Measurements from ENCODE around the gene NDUFV3. TPM values are rescaled to one million over a fixed set of nuclear protein-coding genes. Genes with fewer than 3 reads are reported as not detected.

NDUFV3 gene
- total RNA-seq: 10 to 100 TPM; 18.9 to 39.1 (median 23.6) TPM
- long read RNA-seq, full-length matches to known transcripts: 32 of 47 reads
- long read RNA-seq, partial matches to known transcripts: 5 of 47 reads
- long read RNA-seq, other reads (novel, unspliced or antisense): 10 of 47 reads

DNA sequence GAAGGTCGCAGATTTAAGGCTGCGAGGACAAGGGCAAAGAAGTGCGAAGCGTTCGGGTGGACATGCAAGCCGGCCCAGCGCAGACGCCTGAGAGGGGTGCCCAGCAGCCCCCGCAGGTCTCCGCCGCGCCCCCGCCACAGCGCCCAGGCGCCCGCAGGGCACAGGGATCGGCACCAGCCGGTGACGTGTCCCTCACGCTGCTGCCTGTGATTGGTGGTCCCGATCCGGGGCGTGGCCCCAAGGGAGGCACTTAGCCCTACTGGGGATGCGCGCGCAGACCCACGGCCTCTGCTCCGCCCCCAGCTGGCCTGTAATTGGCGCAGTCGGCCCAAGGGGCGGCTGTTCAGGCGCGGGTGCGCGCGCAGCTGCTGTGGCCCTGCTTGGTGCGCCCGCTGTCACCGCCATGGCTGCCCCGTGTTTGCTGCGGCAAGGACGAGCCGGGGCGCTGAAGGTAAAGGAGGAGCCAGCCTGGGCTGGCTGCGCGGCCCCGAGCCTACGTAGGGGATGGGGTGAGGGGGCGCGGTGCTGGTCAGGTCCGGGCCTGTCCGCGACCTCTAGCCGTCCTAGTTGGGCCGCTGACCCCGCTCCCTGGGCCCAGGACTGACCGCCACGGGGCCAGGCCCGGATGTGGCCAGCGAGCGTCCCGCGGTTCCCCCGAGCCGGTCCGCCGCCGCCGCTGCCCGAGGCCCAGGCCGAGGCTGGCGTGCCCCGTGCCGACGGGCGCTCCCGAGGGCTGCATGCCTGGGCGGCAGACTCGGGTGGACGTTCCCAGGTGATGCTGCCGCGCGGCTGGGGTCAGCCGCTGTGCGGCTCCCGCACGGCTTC lies at the start of gene NDUFV3:
Gene NDUFV3, plus strand, starts transcription at position 379 of the 825 bp plus-strand sequence. Its CDS starts 25 bp downstream, at position 404.
- peak within 1 kb of the TSS; percentile 81 to 95 (median 83) for H3K4me3 ChIP-seq
- intact Hi-C loops (cut with DNase I): no loop called here
- DNase-seq (peak; percentile 100), ATAC-seq (peak; percentile 96 to 98 (median 96))
- peaks cover 0 to 15% (median 6%) of the 10 kb centered on the region in 4 donors for H3K36me3 ChIP-seq
- peaks cover 0 to 5% (median 0%) of the 10 kb centered on the region in 4 donors for H3K4me1 ChIP-seq
- peak within 1 kb of the TSS; percentile 86 to 90 (median 89) for H3K27ac ChIP-seq
- no peaks in the 10 kb centered on the region for H3K27me3 ChIP-seq
- WGBS (ENCODE audit: insufficient coverage, low coverage, low lambda C conversion rate, missing lambda C conversion rate): 0% methylated on average over 11 of the region's 87 CpGs
- H3K9me3 ChIP-seq: no peaks in the 10 kb centered on the region
- peak; percentile 97 for TF ChIP-seq POLR2A (IDR thresholded peaks at IDR 0.05)
- TF ChIP-seq, protein P1, sequence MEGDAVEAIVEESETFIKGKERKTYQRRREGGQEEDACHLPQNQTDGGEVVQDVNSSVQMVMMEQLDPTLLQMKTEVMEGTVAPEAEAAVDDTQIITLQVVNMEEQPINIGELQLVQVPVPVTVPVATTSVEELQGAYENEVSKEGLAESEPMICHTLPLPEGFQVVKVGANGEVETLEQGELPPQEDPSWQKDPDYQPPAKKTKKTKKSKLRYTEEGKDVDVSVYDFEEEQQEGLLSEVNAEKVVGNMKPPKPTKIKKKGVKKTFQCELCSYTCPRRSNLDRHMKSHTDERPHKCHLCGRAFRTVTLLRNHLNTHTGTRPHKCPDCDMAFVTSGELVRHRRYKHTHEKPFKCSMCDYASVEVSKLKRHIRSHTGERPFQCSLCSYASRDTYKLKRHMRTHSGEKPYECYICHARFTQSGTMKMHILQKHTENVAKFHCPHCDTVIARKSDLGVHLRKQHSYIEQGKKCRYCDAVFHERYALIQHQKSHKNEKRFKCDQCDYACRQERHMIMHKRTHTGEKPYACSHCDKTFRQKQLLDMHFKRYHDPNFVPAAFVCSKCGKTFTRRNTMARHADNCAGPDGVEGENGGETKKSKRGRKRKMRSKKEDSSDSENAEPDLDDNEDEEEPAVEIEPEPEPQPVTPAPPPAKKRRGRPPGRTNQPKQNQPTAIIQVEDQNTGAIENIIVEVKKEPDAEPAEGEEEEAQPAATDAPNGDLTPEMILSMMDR (IDR thresholded peaks at IDR 0.05): peak in 1 of 4 donors; percentile 9

DNA sequence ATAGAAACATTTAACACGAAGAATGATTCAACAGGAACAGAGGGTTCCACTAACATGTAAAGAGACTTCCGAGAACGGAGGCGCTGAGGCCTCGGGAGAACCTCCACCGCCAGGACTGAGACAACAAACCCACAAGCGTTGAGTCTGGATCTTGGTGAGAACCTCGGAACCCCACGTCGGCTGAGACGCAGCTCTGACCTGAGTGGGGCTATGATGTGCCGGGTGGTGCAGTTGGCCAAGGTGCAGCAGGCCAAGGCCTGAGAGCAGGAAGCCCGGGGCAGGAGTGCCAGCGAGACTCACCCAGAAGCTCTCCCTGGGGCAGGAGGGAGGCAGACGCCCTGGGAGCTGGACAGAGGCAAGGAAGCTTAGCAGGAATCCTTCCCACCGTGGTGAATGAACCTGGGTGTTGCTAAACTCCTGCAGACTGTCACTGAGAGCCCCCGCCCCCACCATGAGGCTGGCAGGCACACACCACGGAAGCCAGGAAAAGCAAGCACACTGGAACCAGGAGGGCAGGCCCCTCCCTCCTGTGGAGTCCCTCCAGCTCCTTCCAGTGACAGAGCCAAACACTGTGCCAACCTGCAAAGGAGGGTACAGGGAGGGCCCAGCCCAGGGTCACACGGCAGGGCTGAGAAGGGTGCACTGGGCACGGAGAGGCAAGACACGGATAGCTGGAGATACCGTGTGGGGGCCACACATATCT lies 48.5 kb upstream of the NDUFV3 start:
- ATAC-seq: peak; percentile 84 to 88 (median 88)
- Histone ChIP-seq H3K36me3 (peaks cover 0 to 35% (median 5%) of the 10 kb centered on the region in 4 donors), H3K27ac (peak overlapping the region in 1 of 3 donors; percentile 43), H3K4me1 (peaks cover 0 to 19% (median 12%) of the 10 kb centered on the region in 4 donors), H3K4me3 (no peak overlapping the region), H3K9me3 (no peaks in the 10 kb centered on the region), H3K27me3 (no peaks in the 10 kb centered on the region)
- 74% methylated on average over 11 of the region's 22 CpGs for WGBS (ENCODE audit: insufficient coverage, low coverage, low lambda C conversion rate, missing lambda C conversion rate)
- TF ChIP-seq POLR2A (IDR thresholded peaks at IDR 0.05): no peak
- TF ChIP-seq, protein P1 (IDR thresholded peaks at IDR 0.05): no peak
- peak; percentile 69 to 86 (median 83) for DNase-seq
- intact Hi-C loops (cut with DNase I): no loop called here

DNA sequence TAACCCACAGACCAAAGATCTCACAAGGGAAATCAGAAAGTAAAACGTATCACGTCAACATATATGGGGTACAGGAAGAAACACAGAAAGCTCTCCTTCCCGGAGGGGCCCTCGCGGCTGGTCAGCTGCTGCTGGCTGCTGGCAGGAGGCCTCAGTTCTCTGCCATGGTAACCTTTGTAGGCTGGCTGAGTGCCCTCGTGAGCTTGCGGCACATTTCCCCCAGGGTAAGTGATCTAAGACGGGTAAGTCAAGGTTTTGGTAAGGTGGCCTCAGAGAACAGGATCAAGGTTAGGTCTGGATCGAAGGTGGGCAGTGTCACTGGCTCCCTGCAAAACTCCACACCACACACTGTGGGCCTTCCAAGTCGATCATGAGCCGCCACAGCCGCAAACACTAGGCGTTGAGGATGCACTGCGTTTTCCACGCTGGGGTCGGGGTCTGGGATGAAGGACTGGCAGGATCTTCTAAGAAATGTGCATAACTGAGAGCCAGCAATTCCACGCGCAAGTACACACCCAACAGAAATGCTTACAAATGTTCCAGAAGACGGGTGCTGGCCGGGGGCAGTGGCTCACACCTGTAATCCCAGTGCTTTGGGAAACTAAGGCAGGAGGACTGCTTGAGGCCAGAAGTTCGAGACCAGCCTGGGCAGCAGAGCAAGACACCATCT lies 47.7 kb upstream of the NDUFV3 start:
- Histone ChIP-seq H3K27me3 (no peaks in the 10 kb centered on the region), H3K9me3 (no peaks in the 10 kb centered on the region), H3K4me3 (no peak overlapping the region), H3K4me1 (peaks cover 0 to 19% (median 12%) of the 10 kb centered on the region in 4 donors), H3K27ac (peak overlapping the region in 1 of 3 donors; percentile 43), H3K36me3 (peaks cover 0 to 39% (median 8%) of the 10 kb centered on the region in 4 donors)
- DNase-seq (peak; percentile 51 to 82 (median 68)), ATAC-seq (peak; percentile 59 to 78 (median 70))
- intact Hi-C loops (cut with DNase I): no loop called here
- TF ChIP-seq, protein P1 (IDR thresholded peaks at IDR 0.05): no peak
- no peak for TF ChIP-seq POLR2A (IDR thresholded peaks at IDR 0.05)
- WGBS (ENCODE audit: insufficient coverage, low coverage, low lambda C conversion rate, missing lambda C conversion rate): 74% methylated on average over 11 of the region's 21 CpGs

DNA sequence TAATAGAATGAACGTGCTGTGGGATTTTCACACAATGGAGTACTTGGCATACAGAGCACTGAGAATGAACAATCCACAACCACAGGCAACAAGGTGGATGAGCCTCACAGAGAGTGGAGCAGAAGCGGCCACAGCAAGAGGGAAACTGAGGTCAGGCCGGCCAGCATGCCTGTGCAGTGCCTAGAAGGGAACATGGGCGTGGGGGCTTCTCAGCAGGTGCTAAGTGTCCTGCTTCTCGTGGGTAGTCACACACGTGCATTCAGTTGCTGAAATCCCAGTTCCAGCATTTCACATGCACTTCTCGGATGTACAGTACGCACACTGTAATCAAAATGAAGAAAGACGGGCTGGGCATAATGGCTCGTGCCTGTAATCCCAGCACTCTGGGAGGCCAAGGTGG lies 46.9 kb upstream of the NDUFV3 start:
- H3K36me3 ChIP-seq: peaks cover 0 to 35% (median 9%) of the 10 kb centered on the region in 4 donors
- intact Hi-C loops (cut with DNase I): no loop called here

More for the DNA sequence above, 46.9 kb upstream of the NDUFV3 start:
- 100% methylated on average over 3 of the region's 10 CpGs for WGBS (ENCODE audit: insufficient coverage, low coverage, low lambda C conversion rate, missing lambda C conversion rate)
- ATAC-seq (no peak), DNase-seq (peak in 2 of 3 donors; percentile 31 to 35)
- no peak for TF ChIP-seq POLR2A (IDR thresholded peaks at IDR 0.05)
- TF ChIP-seq, protein P1 (IDR thresholded peaks at IDR 0.05): no peak
- H3K4me1 ChIP-seq: peaks cover 0 to 19% (median 12%) of the 10 kb centered on the region in 4 donors
- no peaks in the 10 kb centered on the region for H3K9me3 ChIP-seq
- no peak overlapping the region for H3K27ac ChIP-seq
- no peaks in the 10 kb centered on the region for H3K27me3 ChIP-seq
- H3K4me3 ChIP-seq: no peak overlapping the region
